NCI-H2029 treated with DMSO at 0.1 percent for 48 hours (cell line): ENCODE measurements around the gene GLIPR2.

Experiments
- DNase-seq: peaks from one replicate; lab custom pipeline; 2025; lab: John Stamatoyannopoulos, UW

Gene GLIPR2

DNA sequence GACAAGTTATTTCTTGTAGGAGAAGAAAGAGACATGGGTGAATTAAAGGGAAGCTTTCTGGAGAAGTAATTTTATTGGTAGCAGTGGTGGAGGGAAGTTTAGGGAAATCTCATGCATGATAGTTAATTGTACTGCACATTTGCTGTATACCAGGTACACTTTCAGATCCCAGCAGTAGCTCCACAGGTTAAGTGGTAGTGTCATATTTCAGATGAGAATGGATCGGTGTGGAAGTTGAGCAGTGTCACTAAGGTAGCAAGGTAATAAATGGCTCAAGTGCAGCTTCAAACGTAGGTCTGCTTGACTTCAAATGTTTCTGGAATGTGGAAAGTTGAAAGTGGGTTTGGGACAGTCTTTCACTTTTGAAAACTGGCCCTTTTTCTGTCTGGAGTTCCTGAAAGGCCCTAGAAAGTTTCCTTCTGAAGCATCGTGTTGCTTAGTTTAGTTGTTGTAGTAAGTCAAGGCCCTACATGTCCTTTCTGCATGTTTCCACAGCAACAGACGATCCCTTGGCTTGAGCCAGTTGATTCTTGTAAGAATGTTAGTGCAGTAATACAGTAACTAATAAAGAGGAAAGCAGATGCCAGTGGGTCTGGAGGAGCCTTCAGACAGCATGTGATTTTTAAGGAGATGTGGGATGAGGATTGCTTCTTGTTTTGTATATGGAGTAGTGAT lies 57.9 kb downstream of the GLIPR2 start:
- DNase-seq: peak; percentile 42

- DNase-seq: no peak
Observed at GRCh38 chr9:36204906-36205547, 68.5 kb downstream of the GLIPR2 start.

- DNase-seq: no peak
Observed at GRCh38 chr9:36207016-36207415, 70.5 kb downstream of the GLIPR2 start.

DNA sequence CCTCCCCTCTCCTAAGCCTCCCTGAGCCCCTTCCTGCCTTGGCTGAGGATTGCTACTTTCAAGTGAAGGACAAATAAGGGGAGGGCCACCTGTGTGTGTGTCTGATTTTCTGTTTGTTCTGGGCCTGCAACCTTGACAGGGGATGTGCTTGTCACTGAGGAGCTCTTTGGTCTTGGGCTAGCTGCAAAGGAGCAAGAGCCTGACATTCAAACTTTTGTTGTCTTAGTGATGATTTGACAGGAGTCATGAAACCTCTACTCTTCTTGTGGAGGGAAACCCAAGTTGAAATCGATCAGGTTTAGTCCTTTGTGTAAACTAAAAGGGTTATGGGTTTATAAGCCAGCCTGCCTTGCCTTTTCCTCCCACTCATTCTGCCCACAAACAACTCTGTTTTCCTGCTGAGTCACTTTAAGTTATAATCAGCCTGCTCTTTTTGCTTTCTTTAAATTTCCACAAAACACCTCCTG lies 71.0 kb downstream of the GLIPR2 start:
- DNase-seq: no peak

DNA sequence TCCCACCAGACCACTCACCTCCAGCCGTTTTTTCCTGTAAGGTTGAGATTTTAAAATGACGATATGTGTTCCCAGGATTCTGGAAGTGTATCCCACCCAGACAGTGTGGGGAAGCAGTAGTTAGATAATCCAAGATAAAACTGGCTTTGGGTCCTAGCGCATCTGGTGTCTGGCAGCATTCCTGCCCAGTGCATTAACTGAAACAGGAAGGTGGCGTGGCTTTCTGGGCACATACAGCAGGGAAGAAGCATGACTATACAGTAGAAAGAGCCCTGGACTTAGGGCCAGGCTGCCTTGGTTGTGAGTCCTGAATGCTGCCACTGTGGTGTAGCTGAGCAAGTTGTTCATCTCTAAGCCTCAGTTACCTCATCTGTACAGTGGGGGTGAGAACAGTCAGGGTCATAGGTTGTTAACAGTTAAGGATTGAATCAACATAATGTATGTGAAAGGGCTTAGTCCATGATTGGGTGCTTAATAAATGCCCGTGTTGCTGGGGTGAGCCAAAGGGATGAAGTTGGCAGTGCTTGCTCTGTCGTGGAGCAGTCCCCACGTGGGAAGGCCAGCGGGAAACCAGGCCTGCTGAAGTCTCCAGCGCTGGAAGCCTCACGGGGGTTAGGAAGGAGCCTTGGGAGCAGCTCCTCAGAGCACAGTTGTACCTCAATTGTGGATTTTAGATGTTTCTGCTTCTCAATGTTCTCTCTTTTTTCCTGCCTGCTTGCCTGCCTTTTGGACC lies 72.2 kb downstream of the GLIPR2 start:
- DNase-seq: no peak

GRCh38 chr9:36210722-36211121 lies 74.2 kb downstream of the GLIPR2 start:
- DNase-seq: no peak

DNA sequence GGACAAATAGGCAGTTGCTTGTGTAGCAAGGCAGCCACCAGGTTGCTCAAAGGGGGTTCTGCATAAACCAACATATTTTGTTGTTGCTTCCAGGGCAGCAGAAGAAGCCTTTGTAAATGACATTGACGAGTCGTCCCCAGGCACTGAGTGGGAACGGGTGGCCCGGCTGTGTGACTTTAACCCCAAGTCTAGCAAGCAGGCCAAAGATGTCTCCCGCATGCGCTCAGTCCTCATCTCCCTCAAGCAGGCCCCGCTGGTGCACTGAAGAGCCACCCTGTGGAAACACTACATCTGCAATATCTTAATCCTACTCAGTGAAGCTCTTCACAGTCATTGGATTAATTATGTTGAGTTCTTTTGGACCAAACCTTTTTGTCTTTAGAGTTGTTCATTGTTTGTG lies 75.0 kb downstream of the GLIPR2 start:
- no peak for DNase-seq

DNA sequence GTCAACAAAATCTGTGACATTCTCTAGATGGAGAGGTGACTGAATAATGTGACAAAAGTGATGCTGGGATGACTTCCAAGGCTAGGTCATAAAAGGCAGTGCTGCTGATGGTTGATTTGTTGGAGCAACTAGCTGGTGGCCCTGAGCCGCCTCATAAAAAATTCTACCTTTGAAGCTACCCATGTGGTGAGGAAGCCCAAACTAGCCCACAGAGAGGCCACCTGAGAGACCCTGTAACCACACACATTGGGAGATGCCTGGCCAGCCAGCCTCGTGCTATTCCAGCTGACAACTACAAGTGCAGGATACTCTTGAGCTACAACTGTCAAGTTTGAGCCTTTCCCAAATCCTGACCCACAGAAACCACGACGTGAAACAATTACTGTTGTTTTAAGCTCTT lies 76.9 kb downstream of the GLIPR2 start:
- no peak for DNase-seq
